ENCODE measurements around the gene SNAPC4. TPM values are rescaled to one million over a fixed set of nuclear protein-coding genes. Genes with fewer than 3 reads are reported as not detected.

SNAPC4 gene, protein sequence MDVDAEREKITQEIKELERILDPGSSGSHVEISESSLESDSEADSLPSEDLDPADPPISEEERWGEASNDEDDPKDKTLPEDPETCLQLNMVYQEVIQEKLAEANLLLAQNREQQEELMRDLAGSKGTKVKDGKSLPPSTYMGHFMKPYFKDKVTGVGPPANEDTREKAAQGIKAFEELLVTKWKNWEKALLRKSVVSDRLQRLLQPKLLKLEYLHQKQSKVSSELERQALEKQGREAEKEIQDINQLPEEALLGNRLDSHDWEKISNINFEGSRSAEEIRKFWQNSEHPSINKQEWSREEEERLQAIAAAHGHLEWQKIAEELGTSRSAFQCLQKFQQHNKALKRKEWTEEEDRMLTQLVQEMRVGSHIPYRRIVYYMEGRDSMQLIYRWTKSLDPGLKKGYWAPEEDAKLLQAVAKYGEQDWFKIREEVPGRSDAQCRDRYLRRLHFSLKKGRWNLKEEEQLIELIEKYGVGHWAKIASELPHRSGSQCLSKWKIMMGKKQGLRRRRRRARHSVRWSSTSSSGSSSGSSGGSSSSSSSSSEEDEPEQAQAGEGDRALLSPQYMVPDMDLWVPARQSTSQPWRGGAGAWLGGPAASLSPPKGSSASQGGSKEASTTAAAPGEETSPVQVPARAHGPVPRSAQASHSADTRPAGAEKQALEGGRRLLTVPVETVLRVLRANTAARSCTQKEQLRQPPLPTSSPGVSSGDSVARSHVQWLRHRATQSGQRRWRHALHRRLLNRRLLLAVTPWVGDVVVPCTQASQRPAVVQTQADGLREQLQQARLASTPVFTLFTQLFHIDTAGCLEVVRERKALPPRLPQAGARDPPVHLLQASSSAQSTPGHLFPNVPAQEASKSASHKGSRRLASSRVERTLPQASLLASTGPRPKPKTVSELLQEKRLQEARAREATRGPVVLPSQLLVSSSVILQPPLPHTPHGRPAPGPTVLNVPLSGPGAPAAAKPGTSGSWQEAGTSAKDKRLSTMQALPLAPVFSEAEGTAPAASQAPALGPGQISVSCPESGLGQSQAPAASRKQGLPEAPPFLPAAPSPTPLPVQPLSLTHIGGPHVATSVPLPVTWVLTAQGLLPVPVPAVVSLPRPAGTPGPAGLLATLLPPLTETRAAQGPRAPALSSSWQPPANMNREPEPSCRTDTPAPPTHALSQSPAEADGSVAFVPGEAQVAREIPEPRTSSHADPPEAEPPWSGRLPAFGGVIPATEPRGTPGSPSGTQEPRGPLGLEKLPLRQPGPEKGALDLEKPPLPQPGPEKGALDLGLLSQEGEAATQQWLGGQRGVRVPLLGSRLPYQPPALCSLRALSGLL (N-terminal part only)
- total RNA-seq (2014; rRNA removed; shearing (Covaris generic)), result 16.9 and 23.8 TPM in 2 replicates

DNA sequence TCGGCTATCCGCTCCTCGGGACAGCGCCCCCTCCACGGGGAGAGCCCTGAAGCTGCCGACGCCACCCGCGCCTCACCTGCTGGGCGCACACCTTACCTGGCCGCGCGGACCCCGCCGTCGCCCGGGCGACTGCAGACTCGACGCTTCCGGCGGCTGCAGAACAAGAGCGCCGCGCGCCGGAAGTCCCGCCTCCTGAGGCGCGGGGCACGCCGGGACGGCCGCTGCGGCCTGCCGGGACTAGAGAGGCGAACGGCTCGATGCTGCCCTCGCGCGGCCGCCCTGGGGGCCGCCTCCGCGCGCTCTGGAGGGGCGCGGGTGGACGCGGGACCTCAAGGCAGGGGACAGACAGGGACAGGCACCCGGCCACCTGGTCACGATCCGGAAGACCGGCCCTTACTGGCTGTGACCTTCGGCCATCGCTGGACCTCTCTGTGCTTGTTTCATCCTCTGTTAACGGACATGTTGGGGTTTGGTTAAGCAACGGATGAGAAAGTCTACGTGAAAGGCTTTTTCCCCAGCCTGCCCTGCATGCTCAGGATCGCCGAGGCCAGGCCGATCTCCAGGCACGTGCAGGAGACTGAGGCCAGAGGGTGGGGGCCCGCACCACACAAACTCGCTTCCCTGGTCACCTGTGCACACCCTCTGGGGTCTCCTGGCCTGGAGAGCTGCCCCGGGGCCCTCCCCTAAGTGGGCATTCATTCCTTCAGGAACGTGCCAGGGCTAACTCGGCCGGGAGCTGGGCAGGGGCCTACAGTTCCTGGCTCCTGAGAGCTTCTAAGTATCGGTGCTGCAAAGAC is at the start of gene SNAPC4:
Gene SNAPC4, minus strand, starts transcription at position 133 of the 797 bp plus-strand sequence. CDS start 1,742 bp downstream, outside the sequence.
- peak; percentile 83 for DNase-seq (ENCODE audit: low spot score)

- no peak for DNase-seq (ENCODE audit: low spot score)
Measured at GRCh38 chr9:136448655-136449054, 48.7 kb upstream of the SNAPC4 start.

- DNase-seq (ENCODE audit: low spot score), result no peak
Measured at GRCh38 chr9:136447173-136447778, 47.3 kb upstream of the SNAPC4 start.

DNA sequence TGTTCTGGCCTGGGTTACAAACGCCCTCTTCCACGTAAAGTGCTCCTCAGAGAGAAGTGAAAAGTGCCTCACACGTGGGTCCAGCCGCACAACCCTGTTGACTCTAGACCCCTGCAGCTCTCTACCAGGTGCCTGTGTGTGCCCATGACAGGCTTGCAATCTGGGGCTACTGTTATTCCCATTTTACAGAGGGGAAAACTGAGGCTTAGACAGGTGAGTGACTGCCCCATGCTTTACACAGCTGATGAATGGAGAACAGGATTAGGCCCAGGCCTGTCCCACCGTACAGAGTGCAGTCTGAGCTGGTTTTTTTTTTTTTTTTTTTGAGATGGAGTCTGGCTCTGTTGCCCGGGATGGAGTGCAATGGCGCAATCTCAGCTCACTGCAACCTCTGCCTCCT is 45.8 kb upstream of the SNAPC4 start:
- no peak for DNase-seq (ENCODE audit: low spot score)

DNA sequence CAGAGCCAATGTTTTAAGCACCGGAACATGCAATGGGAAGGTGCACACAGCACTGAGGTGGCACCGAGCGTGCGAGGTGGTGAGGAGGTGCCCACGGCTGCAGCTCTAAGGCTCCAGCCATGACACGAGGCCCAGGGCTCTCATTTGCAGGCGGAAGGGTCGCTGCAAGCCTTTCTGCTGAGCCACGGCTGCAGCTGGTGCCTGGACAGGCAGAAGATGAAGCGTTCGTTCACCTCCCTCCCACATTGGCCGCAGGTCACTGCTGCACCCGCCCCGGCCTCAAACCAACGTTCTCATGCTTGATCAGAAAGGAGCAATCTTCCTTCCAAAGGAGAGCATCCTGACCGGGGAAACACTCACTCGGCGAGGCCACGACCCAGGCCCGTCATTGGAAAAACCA is 44.1 kb upstream of the SNAPC4 start:
- no peak for DNase-seq (ENCODE audit: low spot score)

DNA sequence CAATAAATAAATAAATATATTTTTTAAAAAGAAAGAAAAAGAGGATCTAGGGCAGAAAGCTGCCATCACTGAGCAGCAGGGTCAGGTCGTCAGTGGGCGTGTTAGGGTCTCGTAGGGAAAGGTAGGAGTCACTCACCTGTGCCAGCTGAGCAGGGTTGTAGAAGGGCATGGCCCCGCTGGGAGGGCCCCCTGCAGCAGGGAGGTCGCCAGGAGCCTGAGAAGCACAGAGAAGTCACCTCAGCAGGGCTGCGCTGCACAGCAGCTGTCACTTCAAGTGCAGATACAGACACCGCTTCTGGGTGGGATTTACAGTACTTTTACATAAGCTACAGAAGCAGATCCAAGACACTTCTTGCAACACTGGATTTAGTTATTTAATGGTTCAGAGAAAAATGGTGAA is 43.7 kb upstream of the SNAPC4 start:
- no peak for DNase-seq (ENCODE audit: low spot score)

DNA sequence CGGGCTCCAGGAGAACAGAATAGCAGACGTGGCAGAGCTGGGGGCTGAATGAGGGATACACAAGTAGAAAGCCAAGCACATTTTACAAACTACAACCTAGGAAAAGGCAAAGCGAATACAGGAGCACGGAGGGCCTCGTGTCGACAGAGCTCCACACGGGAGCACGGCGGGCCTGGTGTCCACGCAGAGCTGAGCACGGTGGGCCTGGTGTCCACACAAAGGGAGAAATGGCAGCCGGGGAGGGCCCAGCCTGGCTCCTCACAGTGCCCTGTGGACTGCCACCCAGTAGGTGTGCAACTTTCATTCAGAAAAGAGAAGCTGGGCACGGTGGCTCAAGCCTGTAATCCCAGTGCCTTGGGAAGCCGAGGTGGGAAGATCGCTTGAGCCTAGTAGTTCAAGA is 43.1 kb upstream of the SNAPC4 start:
- DNase-seq (ENCODE audit: low spot score), result no peak

- no peak for DNase-seq (ENCODE audit: low spot score)
Measured at GRCh38 chr9:136442265-136442664, 42.3 kb upstream of the SNAPC4 start.

DNA sequence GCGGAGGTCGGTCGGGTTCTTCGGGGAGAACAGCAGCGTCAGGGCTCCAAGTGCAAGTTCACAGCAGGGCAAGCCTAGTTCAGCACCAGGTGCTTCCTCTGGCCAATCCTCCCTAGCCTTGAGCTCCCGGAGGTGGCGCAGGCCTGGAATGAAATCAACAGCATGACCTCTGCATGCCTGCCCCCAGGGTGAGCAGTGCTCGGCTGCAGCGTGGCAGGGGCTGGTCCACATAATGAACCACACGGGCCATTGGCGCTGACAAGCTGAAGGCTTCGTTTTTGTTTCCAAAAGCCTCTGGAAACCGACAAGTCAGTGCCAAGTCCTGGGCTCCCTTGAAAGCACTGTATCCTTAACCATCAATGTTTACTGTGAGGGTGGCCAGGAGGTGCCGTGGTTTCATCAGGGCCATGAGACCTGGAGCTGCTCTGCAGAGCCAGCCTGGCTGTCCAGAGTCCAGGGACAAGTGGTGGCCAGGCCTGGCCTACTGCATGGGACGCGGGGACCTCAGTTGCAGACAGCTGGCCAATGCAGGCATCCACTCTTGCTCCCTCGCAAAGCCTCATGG is 41.8 kb upstream of the SNAPC4 start:
- peak; percentile 91 for DNase-seq (ENCODE audit: low spot score)

GRCh38 chr9:136441191-136441680 is 41.3 kb upstream of the SNAPC4 start:
- DNase-seq (ENCODE audit: low spot score), result peak; percentile 94

DNA sequence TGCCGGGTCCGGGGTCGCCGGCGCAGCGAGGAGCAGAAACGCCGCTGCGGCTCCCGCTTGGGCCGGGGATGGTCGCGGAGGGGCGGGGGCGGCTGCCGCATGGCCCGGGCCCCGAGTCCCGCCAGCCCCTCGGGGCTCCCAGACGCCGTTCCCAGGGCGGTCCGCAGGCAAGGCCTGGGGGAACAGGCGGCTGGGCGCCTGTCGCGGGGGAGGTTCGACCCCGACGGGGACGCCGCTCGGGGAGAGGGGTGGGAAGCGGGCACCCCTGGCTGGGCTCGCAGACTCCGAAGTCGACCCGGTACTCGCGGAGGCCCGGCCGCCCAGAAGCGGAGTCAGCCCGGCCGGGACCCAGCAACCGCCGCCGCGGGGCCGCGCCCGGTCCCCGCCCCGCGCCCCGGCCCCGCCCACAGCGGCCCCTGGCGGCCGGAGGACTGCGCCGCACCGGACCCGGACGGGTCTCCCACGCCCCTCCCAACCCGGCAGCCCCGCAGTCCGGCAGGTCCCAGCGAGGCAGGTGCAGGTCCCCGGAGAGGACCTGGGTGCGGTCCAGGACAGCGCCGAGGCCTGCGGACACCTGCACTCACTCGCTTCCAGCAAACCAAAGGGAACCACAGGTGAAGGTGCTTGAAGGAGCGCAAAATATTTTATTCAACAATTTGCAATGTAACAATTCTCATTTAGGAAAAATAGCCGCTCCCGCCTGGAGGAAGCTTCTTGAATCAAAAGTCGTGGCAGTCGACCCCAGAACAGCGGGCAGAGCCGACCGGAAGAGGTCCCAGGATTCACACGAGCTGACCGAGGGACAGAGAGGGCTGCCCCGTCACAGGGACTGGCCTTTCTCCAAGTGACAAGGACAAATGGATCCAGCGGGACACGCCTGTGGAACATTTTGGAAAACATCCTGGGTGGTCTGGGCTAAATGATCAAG is 39.8 kb upstream of the SNAPC4 start, which contains the start of gene INPP5E:
Gene INPP5E, minus strand, starts transcription at position 365 of the 928 bp plus-strand sequence. CDS start 426 bp downstream, outside the sequence.
- DNase-seq (ENCODE audit: low spot score), result peak; percentile 49

DNA sequence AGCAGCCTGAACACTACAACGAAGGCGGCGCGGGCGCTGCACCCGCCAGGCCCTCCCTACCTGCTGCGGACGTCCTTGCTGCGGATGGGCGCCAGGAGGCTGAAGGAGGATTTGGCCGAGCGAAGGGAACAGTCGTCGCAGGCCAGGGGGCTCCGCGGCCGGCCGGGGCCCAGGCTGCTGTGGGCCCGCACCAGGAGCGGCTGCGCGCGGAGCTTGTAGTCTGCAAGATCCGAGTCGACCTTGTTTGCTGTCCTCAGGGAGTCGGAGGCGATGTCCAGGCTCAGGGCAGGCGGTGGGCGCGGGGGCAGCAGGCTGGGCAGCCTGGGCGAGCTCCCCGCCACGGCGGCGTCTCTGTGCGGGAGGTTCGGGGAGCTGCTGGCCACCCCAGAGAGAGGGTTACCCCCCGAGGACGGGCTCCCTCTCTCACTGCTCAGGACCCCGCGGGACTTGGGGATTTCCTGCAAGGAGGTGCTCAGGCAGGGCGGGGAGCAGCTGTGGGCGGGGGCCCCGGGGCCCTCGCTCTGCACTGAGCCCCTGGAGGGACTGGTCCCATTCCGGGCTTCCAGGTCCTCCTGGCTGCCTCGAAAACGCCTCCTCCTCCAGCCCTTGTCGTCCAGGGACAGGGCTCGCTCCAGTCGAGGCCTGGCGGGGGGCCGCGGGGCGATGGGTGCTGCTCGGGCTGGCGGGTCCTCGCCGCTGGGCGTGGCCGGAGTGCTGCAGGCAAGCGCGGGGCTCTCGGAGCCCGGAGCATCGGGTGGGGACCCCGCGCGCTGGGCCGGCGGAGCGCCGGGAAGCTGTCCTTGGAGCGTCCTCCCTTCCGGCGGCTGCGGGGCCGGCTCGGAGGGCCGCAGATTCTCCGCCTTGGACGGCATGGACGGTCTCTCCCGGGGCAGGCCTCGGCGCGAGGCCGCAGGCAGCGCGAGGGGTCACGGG is 38.8 kb upstream of the SNAPC4 start:
- peak; percentile 43 for DNase-seq (ENCODE audit: low spot score)

- DNase-seq (ENCODE audit: low spot score), result no peak
Measured at GRCh38 chr9:136437839-136438547, 38.0 kb upstream of the SNAPC4 start.

GRCh38 chr9:136437430-136437829 is 37.5 kb upstream of the SNAPC4 start:
- peak; percentile 35 for DNase-seq (ENCODE audit: low spot score)

GRCh38 chr9:136436055-136436634 is 36.2 kb upstream of the SNAPC4 start:
- DNase-seq (ENCODE audit: low spot score), result no peak

DNA sequence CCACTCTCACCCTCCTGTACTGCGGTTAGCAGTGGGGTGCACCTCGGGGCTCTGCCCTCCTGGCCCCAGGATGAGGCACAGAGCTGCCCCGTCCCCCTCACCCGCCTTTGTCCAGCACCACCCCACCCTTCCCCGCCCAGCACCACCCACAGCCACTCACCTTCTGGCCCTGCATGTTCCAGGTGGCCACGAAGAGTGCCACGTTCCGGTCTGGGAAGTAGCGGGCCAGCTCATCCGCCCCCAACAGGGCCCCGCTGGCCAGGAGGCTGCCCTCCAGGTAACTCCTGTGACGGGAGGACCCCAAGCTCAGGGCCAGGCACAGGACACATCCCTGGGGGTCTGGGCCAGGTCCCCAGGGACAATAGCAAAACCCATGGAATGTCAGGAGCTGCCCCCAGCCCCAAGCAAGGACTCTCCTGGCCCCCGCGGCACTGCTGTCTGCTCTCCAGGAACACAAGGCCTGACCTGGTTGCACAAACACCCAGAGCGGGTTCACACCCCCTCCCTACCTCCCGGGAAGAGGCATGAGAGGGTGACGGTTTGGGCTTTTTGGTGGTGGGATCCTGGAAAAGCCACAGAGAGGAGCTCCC is 34.7 kb upstream of the SNAPC4 start:
- no peak for DNase-seq (ENCODE audit: low spot score)

Measured in A172 (cell line).